B cell (primary cell): ENCODE results near the gene GABRG2. TPM values are rescaled to one million over a fixed set of nuclear protein-coding genes. Genes with fewer than 3 reads are reported as not detected.

Experiments used
- ATAC-seq: fragments of 200-7000 bp; cut with Tn5 transposase; one replicate; pipeline ENCODE4 v1.10.0; 2021; ENCODE audit warnings: low read depth, mild to moderate bottlenecking, moderate number of reproducible peaks, moderate library complexity
- CTCF ChIA-PET: fragments of 350-600 bp; sonication (Branson Sonifier 250); formaldehyde crosslinking; loops from one replicate; lab custom pipeline; 2021; ENCODE audit warnings: antibody characterized with exemption, inconsistent platforms; lab: Charles Lee
- POLR2A ChIA-PET: fragments of 350-600 bp; sonication (Branson Sonifier 250); formaldehyde crosslinking; loops from one replicate; lab custom pipeline; 2021; ENCODE audit warnings: antibody characterized with exemption; lab: Charles Lee
- DNase-seq: peaks from one replicate; pipeline ENCODE4 v3.0.0; 2013
- H2AFZ ChIP-seq: 2 replicates; pipeline ENCODE4 v1.6.1; 2012; ENCODE audit warnings: mild to moderate bottlenecking, low read depth, low read length; ENCODE audit not compliant: insufficient read depth, poor library complexity, severe bottlenecking
- H3K27ac ChIP-seq, 2 donors: 1 replicate in 1 of 2; 2 replicates in 1 of 2; pipeline ENCODE4 v1.5.1; 2012 to 2013; ENCODE audit warnings: low read length in 2 of 2, mild to moderate bottlenecking in 2 of 2, moderate library complexity in 1 of 2
- H3K27me3 ChIP-seq, 4 experiments: fragments of 200-600 bp in 1 of 4; sonication (generic) in 1 of 4; replicated peaks in 1 of 4; 1 replicate in 2 of 4; 2 replicates in 2 of 4; pipeline versions ENCODE4 v1.6.1 to v1.7.0; 2013 to 2016; ENCODE audit warnings: low read length in 3 of 4, mild to moderate bottlenecking in 2 of 4, mixed read lengths in 1 of 4, moderate library complexity in 1 of 4; ENCODE audit not compliant: insufficient read depth in 4 of 4, control insufficient read depth in 3 of 4; ENCODE audit errors: control extremely low read depth in 1 of 4
- H3K36me3 ChIP-seq, 2 experiments: replicated peaks in 1 of 2; 1 replicate in 1 of 2; 2 replicates in 1 of 2; pipeline versions ENCODE4 v1.6.1 to v1.7.1; 2013; ENCODE audit warnings: low read length in 1 of 2; ENCODE audit not compliant: insufficient read depth in 2 of 2, control insufficient read depth in 1 of 2; ENCODE audit errors: control extremely low read depth in 1 of 2, extremely low read depth in 1 of 2
- H3K4me1 ChIP-seq, 2 donors: fragments of 200-600 bp in 1 of 2; sonication (generic) in 1 of 2; 1 replicate in 1 of 2; 2 replicates in 1 of 2; pipeline versions ENCODE4 v1.5.1 to v1.6.1; 2013 to 2017; ENCODE audit warnings: low read length in 2 of 2; ENCODE audit not compliant: control insufficient read depth in 2 of 2, insufficient read depth in 2 of 2
- H3K4me2 ChIP-seq: replicated peaks from 2 replicates; pipeline ENCODE3; 2012; ENCODE audit warnings: mild to moderate bottlenecking, low read depth, low read length; ENCODE audit not compliant: poor library complexity, severe bottlenecking
- H3K4me3 ChIP-seq, 5 experiments: fragments of 200-600 bp in 1 of 5; sonication (generic) in 1 of 5; 1 replicate in 3 of 5; 2 replicates in 2 of 5; pipeline versions ENCODE4 v1.5.1 to v1.7.0; 2011 to 2016; ENCODE audit warnings: low read length in 4 of 5, mild to moderate bottlenecking in 4 of 5, low read depth in 2 of 5, control low read depth in 1 of 5, moderate library complexity in 1 of 5; ENCODE audit not compliant: insufficient read depth in 1 of 5; ENCODE audit errors: control extremely low read depth in 1 of 5, extremely low read depth in 1 of 5
- H3K79me2 ChIP-seq: fragments of 200-600 bp; sonication (generic); one replicate; pipeline ENCODE4 v1.6.0; 2016; ENCODE audit warnings: low read length; ENCODE audit not compliant: control insufficient read depth, insufficient read depth
- H3K9ac ChIP-seq: fragments of 200-600 bp; sonication (generic); 2 replicates; pipeline ENCODE4 v1.6.1; 2017; ENCODE audit warnings: mild to moderate bottlenecking, low read length, moderate library complexity
- H3K9me3 ChIP-seq, 3 donors: one replicate each; pipeline versions ENCODE4 v1.6.1 to v1.7.1; 2013; ENCODE audit warnings: low read length in 2 of 3; ENCODE audit not compliant: control insufficient read depth in 2 of 3, insufficient read depth in 1 of 3; ENCODE audit errors: control extremely low read depth in 1 of 3
- H4K20me1 ChIP-seq: 2 replicates; pipeline ENCODE4 v1.6.0; 2012; ENCODE audit warnings: mild to moderate bottlenecking, low read length; ENCODE audit not compliant: insufficient read depth, control insufficient read depth, poor library complexity, severe bottlenecking
- H3K27ac Mint-ChIP-seq: one replicate; pipeline ENCODE4 v1.8.0; 2021; ENCODE audit warnings: mixed read lengths
- H3K27me3 Mint-ChIP-seq: one replicate; pipeline ENCODE4 v1.8.0; 2021; ENCODE audit warnings: mixed read lengths
- H3K4me1 Mint-ChIP-seq: one replicate; pipeline ENCODE4 v1.8.0; 2021; ENCODE audit warnings: mixed read lengths
- H3K4me3 Mint-ChIP-seq: one replicate; pipeline ENCODE4 v1.8.0; 2021; ENCODE audit warnings: mixed read lengths
- H3K9me3 Mint-ChIP-seq: one replicate; pipeline ENCODE4 v1.8.0; 2022; ENCODE audit warnings: mixed read lengths; ENCODE audit not compliant: insufficient read depth
- EZH2 ChIP-seq: IDR thresholded peaks from 2 replicates; pipeline ENCODE4 v1.6.1; 2012; ENCODE audit warnings: borderline replicate concordance, low read depth, mild to moderate bottlenecking, moderate library complexity, low read length; ENCODE audit not compliant: insufficient read depth, poor library complexity, severe bottlenecking
- WGBS: methylation state at CpG from one replicate; pipeline ENCODE4 v1.1.5; 2013; ENCODE audit warnings: missing lambda C conversion rate; ENCODE audit not compliant: insufficient coverage; 5-methylcytosine and 5-hydroxymethylcytosine counted together
- intact Hi-C: fragments of 100-400 bp; cut with micrococcal nuclease; formaldehyde crosslinking; loops from one replicate; pipeline ENCODE4 v1.10.0; 2022
- polyA plus RNA-seq: library from polyadenylated mRNA; depleted of rRNA; stranded (reverse); fragments of >200 nt; gene quantifications from 2 replicates; pipeline ENCODE4 v1.2.3, GENCODE V29; 2012
- total RNA-seq, 2 donors: library from RNA; stranded (reverse); fragments of 120-200 nt in 1 of 2; gene quantifications; 1 replicate in 1 of 2; 2 replicates in 1 of 2; pipeline versions ENCODE4 v1.2.3 to v1.2.4, GENCODE V29; 2013 to 2022
- TF ChIP-seq, protein P1 (sequence below): fragments of 200-600 bp; IDR thresholded peaks from one replicate; pipeline ENCODE4 v1.8.0; 2022; ENCODE audit warnings: antibody characterized with exemption, mild to moderate bottlenecking

GABRG2 gene
- total and polyA plus RNA-seq, 2 donors (not counting 1 experiment from before 2014, with no cell fraction given), result not detected

DNA sequence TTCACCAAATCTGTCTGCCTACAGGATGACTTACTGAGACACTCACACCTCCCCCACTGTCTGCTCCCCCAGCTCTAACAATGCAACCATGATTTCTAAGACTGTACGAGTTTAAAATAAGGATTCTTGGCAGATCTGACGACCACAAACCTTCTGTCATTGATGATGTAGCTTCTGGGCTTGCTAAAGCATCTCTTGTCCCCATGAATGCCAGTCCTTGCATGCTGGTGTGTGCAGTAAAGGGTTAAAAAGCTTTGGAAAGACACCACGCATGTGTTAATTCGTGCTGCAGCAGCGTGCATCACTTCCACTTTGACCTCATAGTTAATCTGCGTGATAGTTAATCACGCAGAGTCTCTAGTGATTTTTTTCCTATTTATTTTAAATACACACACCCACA lies 411 bp upstream of the GABRG2 start:
- H3K9me3 ChIP-seq, result no peaks in the 10 kb centered on the region
- no peaks in the 10 kb centered on the region for H3K27me3 Mint-ChIP-seq
- no peaks in the 10 kb centered on the region for H3K27me3 ChIP-seq
- ATAC-seq, result no peak
- 34% methylated on average over 3 of the region's 7 CpGs for WGBS
- H3K79me2 ChIP-seq, result no peaks in the 10 kb centered on the region
- H3K4me3 Mint-ChIP-seq, result no peak overlapping the region
- H3K4me1 Mint-ChIP-seq, result no peaks in the 10 kb centered on the region
- H3K36me3 ChIP-seq, result no peaks in the 10 kb centered on the region
- no peak overlapping the region for H3K4me3 ChIP-seq
- no peak overlapping the region for H3K4me2 ChIP-seq
- H3K9ac ChIP-seq, result no peak overlapping the region
- H4K20me1 ChIP-seq, result no peaks in the 10 kb centered on the region
- ChIA-PET CTCF (no interaction called here), POLR2A (no interaction called here)
- no peaks in the 10 kb centered on the region for H3K4me1 ChIP-seq
- DNase-seq, result no peak
- H3K27ac Mint-ChIP-seq, result no peak overlapping the region
- H3K27ac ChIP-seq, result no peak overlapping the region
- intact Hi-C loops, result no loop called here
- no peak for TF ChIP-seq EZH2
- TF ChIP-seq, protein P1, sequence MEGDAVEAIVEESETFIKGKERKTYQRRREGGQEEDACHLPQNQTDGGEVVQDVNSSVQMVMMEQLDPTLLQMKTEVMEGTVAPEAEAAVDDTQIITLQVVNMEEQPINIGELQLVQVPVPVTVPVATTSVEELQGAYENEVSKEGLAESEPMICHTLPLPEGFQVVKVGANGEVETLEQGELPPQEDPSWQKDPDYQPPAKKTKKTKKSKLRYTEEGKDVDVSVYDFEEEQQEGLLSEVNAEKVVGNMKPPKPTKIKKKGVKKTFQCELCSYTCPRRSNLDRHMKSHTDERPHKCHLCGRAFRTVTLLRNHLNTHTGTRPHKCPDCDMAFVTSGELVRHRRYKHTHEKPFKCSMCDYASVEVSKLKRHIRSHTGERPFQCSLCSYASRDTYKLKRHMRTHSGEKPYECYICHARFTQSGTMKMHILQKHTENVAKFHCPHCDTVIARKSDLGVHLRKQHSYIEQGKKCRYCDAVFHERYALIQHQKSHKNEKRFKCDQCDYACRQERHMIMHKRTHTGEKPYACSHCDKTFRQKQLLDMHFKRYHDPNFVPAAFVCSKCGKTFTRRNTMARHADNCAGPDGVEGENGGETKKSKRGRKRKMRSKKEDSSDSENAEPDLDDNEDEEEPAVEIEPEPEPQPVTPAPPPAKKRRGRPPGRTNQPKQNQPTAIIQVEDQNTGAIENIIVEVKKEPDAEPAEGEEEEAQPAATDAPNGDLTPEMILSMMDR, result no peak
- no peak overlapping the region for H2AFZ ChIP-seq
- no peaks in the 10 kb centered on the region for H3K9me3 Mint-ChIP-seq

DNA sequence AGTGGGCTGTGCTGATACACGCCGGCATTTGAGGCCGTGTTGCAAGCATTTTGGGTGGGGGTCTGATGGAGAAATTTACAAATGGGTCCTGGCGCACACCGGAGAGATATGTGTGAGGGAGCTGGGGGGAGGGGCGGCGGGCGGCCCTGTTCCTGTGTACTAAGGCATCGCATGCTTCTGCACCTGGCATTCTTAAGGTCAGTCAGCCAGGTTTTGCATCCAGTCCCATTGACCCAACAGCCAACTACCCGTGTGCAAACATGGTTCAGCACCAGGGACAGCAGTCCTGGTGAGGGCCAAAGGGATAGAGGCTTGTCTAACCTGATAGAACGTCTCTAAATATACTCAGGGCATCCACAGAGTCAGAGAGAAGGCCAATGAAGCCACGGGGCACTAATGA lies 839 bp downstream of the GABRG2 start:
- H3K9me3 Mint-ChIP-seq, result no peaks in the 10 kb centered on the region
- 9% methylated on average over 9 of the region's 12 CpGs for WGBS
- Histone ChIP-seq H3K36me3 (no peaks in the 10 kb centered on the region), H3K27ac (no peak overlapping the region), H3K4me3 (no peak overlapping the region), H3K4me2 (no peak overlapping the region), H3K79me2 (no peaks in the 10 kb centered on the region), H3K9ac (no peak overlapping the region), H3K4me1 (no peaks in the 10 kb centered on the region), H4K20me1 (no peaks in the 10 kb centered on the region), H3K27me3 (no peaks in the 10 kb centered on the region), H2AFZ (no peak overlapping the region), H3K9me3 (no peaks in the 10 kb centered on the region)
- intact Hi-C loops, result no loop called here
- ChIA-PET CTCF (no interaction called here), POLR2A (no interaction called here)
- H3K4me3 Mint-ChIP-seq, result no peak overlapping the region
- no peaks in the 10 kb centered on the region for H3K4me1 Mint-ChIP-seq
- no peak for DNase-seq
- no peak for TF ChIP-seq EZH2
- TF ChIP-seq, protein P1, result no peak
- no peak for ATAC-seq
- H3K27me3 Mint-ChIP-seq, result no peaks in the 10 kb centered on the region
- no peak overlapping the region for H3K27ac Mint-ChIP-seq
